Duodenal mucosa (tissue), 2 donors: ENCODE data around the gene HOXC6.

Source experiments
- H3K27ac ChIP-seq: one replicate; pipeline ENCODE4 v1.7.0; 2013; ENCODE audit warnings: low read depth, low read length
- H3K27me3 ChIP-seq, 2 donors: one replicate each; pipeline ENCODE4 v1.7.0; 2013; ENCODE audit warnings: low read length in 2 of 2, control low read depth in 1 of 2; ENCODE audit not compliant: insufficient read depth in 2 of 2, control insufficient read depth in 1 of 2
- H3K36me3 ChIP-seq, 2 donors: one replicate each; pipeline ENCODE4 v1.7.0; 2013; ENCODE audit warnings: low read length in 2 of 2, control low read depth in 1 of 2; ENCODE audit not compliant: insufficient read depth in 2 of 2, control insufficient read depth in 1 of 2
- H3K4me1 ChIP-seq, 2 donors: one replicate each; pipeline ENCODE4 v1.7.0; 2013; ENCODE audit warnings: low read length in 2 of 2, control low read depth in 1 of 2; ENCODE audit not compliant: insufficient read depth in 2 of 2, control insufficient read depth in 1 of 2
- H3K4me3 ChIP-seq, 2 donors: one replicate each; pipeline ENCODE4 v1.7.0; 2013; ENCODE audit warnings: low read length in 2 of 2, low read depth in 1 of 2
- H3K9ac ChIP-seq, 2 donors: one replicate each; pipeline ENCODE4 v1.7.0; 2013; ENCODE audit warnings: low read length in 2 of 2, low read depth in 1 of 2
- H3K9me3 ChIP-seq, 2 donors: one replicate each; pipeline ENCODE4 v1.7.0; 2013; ENCODE audit warnings: low read length in 2 of 2, control low read depth in 1 of 2; ENCODE audit not compliant: control insufficient read depth in 1 of 2

HOXC6 gene

DNA sequence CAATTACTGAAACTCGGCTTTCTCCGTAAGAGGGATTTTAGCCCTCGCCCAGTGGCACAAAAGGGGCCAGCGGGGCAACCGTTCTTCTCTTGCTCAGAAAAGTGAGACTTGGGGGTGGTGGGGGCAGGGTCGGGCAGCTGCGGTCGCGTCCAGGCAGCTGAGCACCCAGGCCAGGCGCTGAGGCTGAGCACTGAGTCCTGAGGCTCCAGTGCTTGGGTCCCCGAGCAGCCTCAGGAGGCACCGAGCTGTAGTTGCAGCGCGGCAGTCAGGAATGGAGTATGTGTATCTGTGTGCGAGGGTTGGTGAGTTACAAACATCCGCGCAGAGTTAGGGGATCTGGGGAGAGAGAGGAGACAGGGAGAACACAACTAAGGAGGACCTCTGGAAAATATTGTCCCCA, 4.1 kb upstream of the HOXC6 start:
- H3K4me1 ChIP-seq, result peaks cover 7 to 15% of the 10 kb centered on the region in 2 donors
- H3K36me3 ChIP-seq, result no peaks in the 10 kb centered on the region
- H3K27ac ChIP-seq, result no peak overlapping the region
- H3K27me3 ChIP-seq, result peaks cover 77 to 99% of the 10 kb centered on the region in 2 donors
- no peak overlapping the region for H3K9ac ChIP-seq
- no peaks in the 10 kb centered on the region for H3K9me3 ChIP-seq
- no peak overlapping the region for H3K4me3 ChIP-seq

DNA sequence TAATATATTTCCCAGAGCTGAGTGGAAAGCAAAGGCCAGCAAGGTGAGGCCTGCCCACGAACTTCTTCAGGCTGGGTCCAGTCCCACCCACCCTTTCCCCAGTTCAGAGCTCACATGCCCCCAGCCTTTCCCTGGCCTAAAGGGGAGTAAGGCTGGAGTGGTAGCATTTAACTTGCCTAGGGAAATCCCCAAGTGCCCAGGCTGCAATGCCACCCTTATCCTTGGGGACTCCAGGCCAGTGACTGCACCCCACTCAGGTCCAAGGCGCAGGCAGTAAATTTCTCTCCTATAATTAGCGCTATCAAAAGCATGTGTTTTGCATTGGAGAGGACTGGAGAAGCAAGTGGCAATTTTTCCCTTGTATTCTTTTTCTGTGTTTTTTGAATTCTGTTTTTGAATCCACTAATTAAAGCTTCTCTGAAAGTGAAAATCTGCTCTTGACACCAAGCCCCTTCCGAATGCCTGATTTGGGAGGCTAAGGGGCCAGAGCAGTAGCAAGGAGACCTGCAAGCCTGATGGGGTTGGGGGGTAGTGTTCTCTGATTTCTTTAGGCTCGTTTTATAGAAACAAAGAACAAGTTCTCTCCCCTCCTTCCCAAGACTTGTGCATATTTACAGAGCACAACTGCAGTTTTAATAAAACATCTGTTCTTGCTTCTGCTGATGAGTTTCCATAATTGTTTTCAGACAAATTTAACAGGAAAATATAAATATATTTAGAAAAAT, 3.5 kb upstream of the HOXC6 start:
- Histone ChIP-seq H3K4me3 (no peak overlapping the region), H3K36me3 (no peaks in the 10 kb centered on the region), H3K9ac (no peak overlapping the region), H3K27me3 (peaks cover 75 to 98% of the 10 kb centered on the region in 2 donors), H3K27ac (no peak overlapping the region), H3K4me1 (peaks cover 7 to 15% of the 10 kb centered on the region in 2 donors), H3K9me3 (no peaks in the 10 kb centered on the region)

- H3K27me3 ChIP-seq, result peaks cover 73 to 95% of the 10 kb centered on the region in 2 donors
- peaks cover 7 to 15% of the 10 kb centered on the region in 2 donors for H3K4me1 ChIP-seq
- no peak overlapping the region for H3K9ac ChIP-seq
- H3K9me3 ChIP-seq, result no peaks in the 10 kb centered on the region
- H3K4me3 ChIP-seq, result no peak overlapping the region
- no peak overlapping the region for H3K27ac ChIP-seq
- no peaks in the 10 kb centered on the region for H3K36me3 ChIP-seq
Observed at GRCh38 chr12:54025499-54026405, 2.5 kb upstream of the HOXC6 start.

GRCh38 chr12:54026640-54027441, 1.4 kb upstream of the HOXC6 start:
- Histone ChIP-seq H3K9ac (no peak overlapping the region), H3K9me3 (no peaks in the 10 kb centered on the region), H3K27me3 (peaks cover 76 to 94% of the 10 kb centered on the region in 2 donors), H3K36me3 (no peaks in the 10 kb centered on the region), H3K4me3 (no peak overlapping the region), H3K4me1 (peaks cover 7 to 15% of the 10 kb centered on the region in 2 donors), H3K27ac (no peak overlapping the region)

- H3K9me3 ChIP-seq, result no peaks in the 10 kb centered on the region
- no peak overlapping the region for H3K4me3 ChIP-seq
- no peak overlapping the region for H3K9ac ChIP-seq
- no peaks in the 10 kb centered on the region for H3K36me3 ChIP-seq
- H3K4me1 ChIP-seq, result peaks cover 7 to 15% of the 10 kb centered on the region in 2 donors
- peaks cover 76 to 94% of the 10 kb centered on the region in 2 donors for H3K27me3 ChIP-seq
- H3K27ac ChIP-seq, result no peak overlapping the region
Observed at GRCh38 chr12:54027442-54027786, 826 bp upstream of the HOXC6 start.

GRCh38 chr12:54029529-54030441, 1.5 kb downstream of the HOXC6 start:
- H3K4me1 ChIP-seq, result peaks cover 7 to 22% of the 10 kb centered on the region in 2 donors
- H3K36me3 ChIP-seq, result no peaks in the 10 kb centered on the region
- no peaks in the 10 kb centered on the region for H3K9me3 ChIP-seq
- H3K27me3 ChIP-seq, result peaks cover 65 to 91% of the 10 kb centered on the region in 2 donors
- H3K27ac ChIP-seq, result no peak overlapping the region
- H3K9ac ChIP-seq, result no peak overlapping the region
- peak overlapping the region in 1 of 2 donors; percentile 28 for H3K4me3 ChIP-seq

GRCh38 chr12:54030442-54030801, 2.2 kb downstream of the HOXC6 start:
- peaks cover 7 to 22% of the 10 kb centered on the region in 2 donors for H3K4me1 ChIP-seq
- H3K4me3 ChIP-seq, result no peak overlapping the region

DNA sequence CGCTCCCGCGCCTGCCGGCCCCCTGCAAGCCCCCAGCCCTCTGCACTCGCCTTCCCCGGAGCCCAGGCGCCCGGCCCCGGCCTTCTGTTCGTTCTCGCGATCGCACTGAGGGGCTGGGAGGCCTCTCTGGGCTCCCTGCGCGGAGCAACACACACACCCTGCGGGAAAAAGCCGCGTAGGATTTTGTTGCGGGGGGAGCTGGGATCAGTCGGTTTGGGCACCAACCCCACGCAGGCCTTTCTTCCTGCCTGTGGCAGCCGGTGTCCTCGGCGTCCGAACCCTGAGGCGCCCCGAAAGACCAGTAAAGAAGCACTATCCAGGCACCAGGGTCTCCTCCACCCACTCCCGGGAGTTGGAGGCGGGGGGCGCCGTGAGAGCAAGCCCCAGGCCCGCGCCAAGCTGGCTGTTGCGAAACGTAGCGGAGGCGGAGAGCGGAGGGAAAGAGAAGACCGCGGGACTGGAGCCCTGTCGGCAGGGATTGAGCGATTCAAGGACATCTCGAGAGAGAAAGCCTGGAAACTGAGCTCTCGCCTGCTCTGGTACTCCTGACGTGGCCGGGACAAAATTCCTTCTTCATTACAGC, 2.7 kb downstream of the HOXC6 start:
- peaks cover 70 to 91% of the 10 kb centered on the region in 2 donors for H3K27me3 ChIP-seq
- H3K4me3 ChIP-seq, result no peak overlapping the region
- no peak overlapping the region for H3K27ac ChIP-seq

More at GRCh38 chr12:54030442-54030801, 2.2 kb downstream of the HOXC6 start:
- no peaks in the 10 kb centered on the region for H3K36me3 ChIP-seq
- H3K27ac ChIP-seq, result no peak overlapping the region
- H3K27me3 ChIP-seq, result peaks cover 69 to 91% of the 10 kb centered on the region in 2 donors
- no peaks in the 10 kb centered on the region for H3K9me3 ChIP-seq
- no peak overlapping the region for H3K9ac ChIP-seq

GRCh38 chr12:54031480-54031879, 3.2 kb downstream of the HOXC6 start:
- no peak overlapping the region for H3K9ac ChIP-seq
- peaks cover 7 to 16% of the 10 kb centered on the region in 2 donors for H3K4me1 ChIP-seq
- no peak overlapping the region for H3K27ac ChIP-seq
- H3K4me3 ChIP-seq, result no peak overlapping the region
- peaks cover 69 to 91% of the 10 kb centered on the region in 2 donors for H3K27me3 ChIP-seq
- no peaks in the 10 kb centered on the region for H3K36me3 ChIP-seq
- no peaks in the 10 kb centered on the region for H3K9me3 ChIP-seq

More for the DNA sequence above, 2.7 kb downstream of the HOXC6 start:
- Histone ChIP-seq H3K9ac (no peak overlapping the region), H3K9me3 (no peaks in the 10 kb centered on the region), H3K4me1 (peaks cover 7 to 18% of the 10 kb centered on the region in 2 donors), H3K36me3 (no peaks in the 10 kb centered on the region)
